GM12878 (cell line): ENCODE measurements around the gene ITPKB. TPM values are rescaled to one million over a fixed set of nuclear protein-coding genes. Genes with fewer than 3 reads are reported as not detected.

Experiments
- ATAC-seq: fragments of 200-7000 bp; cut with Tn5 transposase; 3 replicates; pipeline ENCODE4 v1.9.1; 2020; ENCODE audit warnings: mild to moderate bottlenecking, moderate library complexity
- BruUV-seq: library from RNA; stranded (reverse); fragments of 400-500 nt; replicated peaks from 2 replicates; lab custom pipeline; 2021; lab: Mats Ljungman, UMichigan
- CTCF ChIA-PET: fragments of 300-600 bp; sonication (Branson Sonifier 250); formaldehyde crosslinking; extraction: SDS; loops from one replicate; lab custom pipeline; 2021; ENCODE audit warnings: inconsistent platforms; lab: Yijun Ruan, JAX
- POLR2A ChIA-PET: fragments of 350-600 bp; formaldehyde crosslinking; extraction: SDS; loops from one replicate; lab custom pipeline; 2021; ENCODE audit warnings: inconsistent platforms; lab: Charles Lee
- RAD21 ChIA-PET: fragments of 300-600 bp; sonication (Branson Sonifier 250); formaldehyde crosslinking; loops from one replicate; lab custom pipeline; 2023; ENCODE audit warnings: antibody characterized with exemption; ENCODE audit not compliant: unreplicated experiment; lab: Charles Lee
- SMC1A ChIA-PET: fragments of 300-600 bp; sonication (Branson Sonifier 250); formaldehyde crosslinking; loops from one replicate; lab custom pipeline; 2023; ENCODE audit not compliant: unreplicated experiment, uncharacterized antibody; lab: Charles Lee
- DNase-seq: peaks from one replicate; pipeline ENCODE4 v3.0.0-alpha.2; 2011; ENCODE audit warnings: low read depth, low spot score
- FAIRE-seq: peaks from 3 replicates; lab custom pipeline; 2011; peaks lifted over from hg19 to GRCh38; lab: Jason Lieb, UNC
- H2AFZ ChIP-seq: 2 replicates; pipeline ENCODE4 v1.6.0; 2011; ENCODE audit warnings: low read depth, low read length, control low read depth; ENCODE audit not compliant: control insufficient read depth
- H3K27ac ChIP-seq: 2 replicates; pipeline ENCODE4 v1.5.1; 2011; ENCODE audit warnings: control low read depth; ENCODE audit not compliant: control insufficient read depth, insufficient read depth
- H3K27me3 ChIP-seq, 2 experiments: replicated peaks in 1 of 2; 2 replicates each; pipeline versions ENCODE4 v1.6.0 to v1.6.1; 2011; ENCODE audit warnings: low read length in 1 of 2; ENCODE audit not compliant: control insufficient read depth in 2 of 2, insufficient read depth in 2 of 2
- H3K36me3 ChIP-seq, 2 experiments: 2 replicates each; pipeline ENCODE4 v1.5.1; 2011; ENCODE audit warnings: low read length in 1 of 2; ENCODE audit not compliant: control insufficient read depth in 2 of 2, insufficient read depth in 2 of 2
- H3K4me1 ChIP-seq: 2 replicates; pipeline ENCODE4 v1.6.1; 2011; ENCODE audit warnings: mild to moderate bottlenecking, low read length, moderate library complexity, mixed read lengths; ENCODE audit not compliant: control insufficient read depth, insufficient read depth
- H3K4me2 ChIP-seq: 2 replicates; pipeline ENCODE4 v1.6.0; 2011; ENCODE audit warnings: control low read depth; ENCODE audit not compliant: control insufficient read depth, insufficient read depth
- H3K4me3 ChIP-seq: fragments of 200-600 bp; sonication (generic); 2 replicates; pipeline ENCODE4 v1.5.1; 2016
- H3K79me2 ChIP-seq: 2 replicates; pipeline ENCODE4 v1.6.0; 2011; ENCODE audit warnings: low read length; ENCODE audit not compliant: control insufficient read depth, insufficient read depth
- H3K9ac ChIP-seq: 2 replicates; pipeline ENCODE4 v1.8.0; 2011; ENCODE audit warnings: low read length, control low read depth, mixed read lengths; ENCODE audit not compliant: control insufficient read depth, insufficient read depth
- H3K9me3 ChIP-seq: replicated peaks from 3 replicates; pipeline ENCODE4 v1.5.1; 2011; ENCODE audit warnings: mild to moderate bottlenecking, low read length; ENCODE audit not compliant: control insufficient read depth, insufficient read depth
- H4K20me1 ChIP-seq: 2 replicates; pipeline ENCODE4 v1.6.0; 2011; ENCODE audit not compliant: control insufficient read depth, insufficient read depth
- ETV6 ChIP-seq, 2 experiments: fragments of 450-650 bp in 1 of 2; IDR thresholded peaks in 1 of 2; conservative IDR thresholded peaks in 1 of 2; 2 replicates each; pipeline ENCODE4 v1.6.1; 2014; ENCODE audit warnings: antibody characterized with exemption in 1 of 2, borderline replicate concordance in 1 of 2, low read depth in 1 of 2, mild to moderate bottlenecking in 1 of 2, moderate library complexity in 1 of 2
- KDM1A ChIP-seq: fragments of 200-600 bp; sonication (generic); IDR thresholded peaks from 2 replicates; pipeline ENCODE4 v1.6.1; 2016; ENCODE audit warnings: borderline replicate concordance
- RAD51 ChIP-seq: fragments of 450-650 bp; IDR thresholded peaks from 2 replicates; pipeline ENCODE4 v1.6.1; 2016; ENCODE audit warnings: moderate library complexity, mild to moderate bottlenecking, inconsistent platforms
- TCF3 ChIP-seq: IDR thresholded peaks from 2 replicates; pipeline ENCODE4 v1.6.1; 2012; ENCODE audit warnings: low read depth, mild to moderate bottlenecking, low read length, borderline replicate concordance; ENCODE audit not compliant: insufficient read depth
- ZNF274 ChIP-seq: IDR thresholded peaks from one replicate; pipeline ENCODE4 v1.8.0; 2011; ENCODE audit not compliant: insufficient read length, insufficient read depth
- WGBS: methylation state at CpG from one replicate; pipeline ENCODE4 v1.1.6; 2016; ENCODE audit warnings: low lambda C conversion rate; ENCODE audit not compliant: insufficient replicate concordance, insufficient coverage; ENCODE audit errors: missing lambda C conversion rate; 5-methylcytosine and 5-hydroxymethylcytosine counted together
- in situ Hi-C: fragments of 300-500 bp; cut with MboI; formaldehyde crosslinking; loops from 9 replicates; pipeline ENCODE4 v1.14.3; 2018; ENCODE audit warnings: mixed read lengths
- intact Hi-C: fragments of 100-400 bp; cut with micrococcal nuclease; formaldehyde crosslinking; loops from one replicate; pipeline ENCODE4 v1.14.2; 2022; ENCODE audit not compliant: unreplicated experiment
- polyA plus RNA-seq, 11 experiments: library from polyadenylated mRNA; depleted of rRNA in 4 of 11; unstranded in 6 of 11; stranded (reverse) in 5 of 11; fragments of >200 nt; fragmentation: Nextera tagmentation in 4 of 11; fragmentation: Illumina TruSeq in 1 of 11; extraction: Ambion mirVana in 4 of 11; extraction: Trizol in 1 of 11; gene quantifications; 1 replicate in 1 of 11; 2 replicates in 10 of 11; pipeline versions ENCODE4 v1.2.1 to v1.2.3, GENCODE V29; 2011 to 2016; ENCODE audit warnings: inconsistent platforms in 2 of 11, missing spikeins in 2 of 11, low read depth in 1 of 11
- total RNA-seq, 4 experiments: library from RNA; depleted of rRNA in 3 of 4; stranded (reverse); fragments of >200 nt in 3 of 4; fragmentation: Illumina TruSeq in 1 of 4; extraction: Trizol in 1 of 4; gene quantifications; 2 replicates each; pipeline versions ENCODE4 v1.2.1 to v1.2.3, GENCODE V29; 2013 to 2021
- TF ChIP-seq, protein P1 (sequence below): IDR thresholded peaks from 2 replicates; pipeline ENCODE4 v1.6.1; 2011; ENCODE audit warnings: borderline replicate concordance, low read depth, mild to moderate bottlenecking, moderate library complexity, mixed read lengths, low read length; ENCODE audit not compliant: insufficient read depth; ENCODE audit errors: extremely low read length
- TF ChIP-seq, protein P2 (sequence below): fragments of 450-650 bp; formaldehyde crosslinking; IDR thresholded peaks from 2 replicates; pipeline ENCODE4 v1.5.0; 2022; ENCODE audit warnings: mild to moderate bottlenecking, missing genetic modification characterization
- TF ChIP-seq, protein P3 (sequence below): fragments of 450-650 bp; IDR thresholded peaks from 2 replicates; pipeline ENCODE4 v1.6.1; 2017; ENCODE audit warnings: mild to moderate bottlenecking, low read depth, inconsistent platforms; ENCODE audit not compliant: poor library complexity, severe bottlenecking

Gene ITPKB
- total and polyA plus RNA-seq, 10 of the 15 experiments (the other 5 are each of a cell fraction or from before 2014, with no cell fraction given), result 1.3 to 38.7 (median 12.9) TPM

DNA sequence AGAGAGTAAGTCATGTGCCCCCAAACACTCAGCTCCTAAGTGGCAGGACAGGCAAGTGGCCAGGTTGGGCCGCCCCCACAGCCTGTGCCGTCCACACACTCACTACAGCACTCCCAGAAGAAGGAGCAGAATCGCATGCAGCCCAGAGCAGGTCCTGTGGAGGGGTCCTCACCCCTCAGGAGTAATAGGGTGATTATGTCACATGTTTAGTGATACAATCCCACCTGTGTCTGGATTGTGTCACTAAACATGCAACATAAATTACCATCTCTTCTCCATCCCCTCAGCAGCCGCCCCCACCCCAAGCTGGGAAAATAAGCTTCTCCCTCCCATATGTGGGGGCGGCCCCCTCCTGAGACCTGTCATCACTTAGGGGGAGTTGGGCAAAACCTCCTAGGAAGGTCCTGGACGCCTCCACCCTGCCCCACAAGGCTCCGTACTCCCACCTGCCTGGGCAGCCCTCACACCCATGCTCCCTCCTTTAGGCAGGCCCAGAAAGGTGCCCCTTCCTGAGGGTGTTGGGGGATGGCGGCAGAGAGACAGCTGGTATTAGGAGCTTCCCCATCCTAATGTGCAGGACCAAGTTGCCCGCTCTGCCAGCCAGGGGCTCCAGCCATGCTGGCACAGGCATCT is 133.6 kb downstream of the ITPKB start (continued):
- TF ChIP-seq, protein P1, sequence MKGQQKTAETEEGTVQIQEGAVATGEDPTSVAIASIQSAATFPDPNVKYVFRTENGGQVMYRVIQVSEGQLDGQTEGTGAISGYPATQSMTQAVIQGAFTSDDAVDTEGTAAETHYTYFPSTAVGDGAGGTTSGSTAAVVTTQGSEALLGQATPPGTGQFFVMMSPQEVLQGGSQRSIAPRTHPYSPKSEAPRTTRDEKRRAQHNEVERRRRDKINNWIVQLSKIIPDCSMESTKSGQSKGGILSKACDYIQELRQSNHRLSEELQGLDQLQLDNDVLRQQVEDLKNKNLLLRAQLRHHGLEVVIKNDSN, result no peak
- no peak for TF ChIP-seq RAD51

DNA sequence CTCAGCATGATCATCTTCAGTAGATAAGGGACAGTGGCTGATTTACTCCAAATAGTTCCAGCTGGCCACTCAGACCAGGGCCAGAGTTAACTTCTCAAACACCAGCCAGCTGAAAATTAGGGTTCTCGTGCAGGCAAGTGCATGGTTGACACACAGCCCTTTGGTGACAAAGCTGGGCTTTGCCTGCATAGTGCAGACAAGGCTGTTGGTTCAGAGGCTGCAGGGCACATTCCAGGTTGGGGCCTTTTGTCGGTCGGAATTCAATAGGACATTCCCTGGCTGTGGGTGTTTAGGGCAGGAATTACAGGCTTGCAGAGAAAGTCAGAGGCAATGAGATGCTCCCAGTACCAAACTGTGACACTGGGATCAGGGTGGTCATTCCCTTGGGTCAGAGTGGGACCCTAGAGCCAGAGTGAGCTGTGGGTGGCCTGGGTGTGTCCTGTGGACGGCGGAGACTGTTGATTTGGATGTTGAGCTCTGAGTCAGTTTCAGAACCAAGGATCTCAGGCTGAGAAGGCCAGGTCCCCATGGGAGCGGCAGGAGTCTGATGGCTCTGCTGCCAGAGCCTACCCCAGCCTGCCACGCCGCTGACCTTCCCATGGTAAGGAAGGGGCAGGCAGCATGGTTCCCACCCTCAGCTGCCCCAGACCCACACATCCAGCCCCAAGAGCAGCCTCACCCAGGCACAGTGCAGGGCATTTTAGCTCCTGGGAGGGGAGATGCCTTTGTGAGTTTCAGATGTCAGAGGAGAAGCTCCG is 134.3 kb downstream of the ITPKB start:
- WGBS, result 64% methylated on average over 9 of the region's 9 CpGs
- DNase-seq (no peak), FAIRE-seq (no peak), ATAC-seq (no peak)
- Histone ChIP-seq H3K36me3 (no peaks in the 10 kb centered on the region), H2AFZ (no peak overlapping the region), H3K4me2 (no peak overlapping the region), H3K9ac (no peak overlapping the region), H3K27ac (no peak overlapping the region), H3K4me3 (no peak overlapping the region), H3K79me2 (no peaks in the 10 kb centered on the region), H3K4me1 (no peaks in the 10 kb centered on the region), H4K20me1 (no peaks in the 10 kb centered on the region; the same call in 1 of the 2 replicates), H3K9me3 (no peaks in the 10 kb centered on the region), H3K27me3 (peaks cover 0 to 4% of the 10 kb centered on the region in 2 experiments)
- SMC1A ChIA-PET, result interaction anchor here (1.0 to 1.2 kb wide), 2 partner anchors 11 to 22 kb away, joined by 3 to 4 read pairs; no protein-coding TSS in a partner anchor
- in situ Hi-C loops (no loop called here), intact Hi-C loops (loop anchor here (5.0 to 10.0 kb wide), 2 partner anchors 57 to 480 kb away; partner anchors contain the start of gene STUM)
- CTCF ChIA-PET, result interaction anchor here (0.6 to 1.2 kb wide), 3 partner anchors 60 to 479 kb away, joined by 3 to 4 read pairs (median 3); no protein-coding TSS in a partner anchor
- BruUV-seq, result no TSS peak
- RAD21 ChIA-PET, result interaction anchor here (1.3 kb wide), 1 partner anchor 58 kb away, joined by 3 read pairs; no protein-coding TSS in a partner anchor
- POLR2A ChIA-PET, result no interaction called here
- no peak for TF ChIP-seq TCF3
- TF ChIP-seq, protein P2, sequence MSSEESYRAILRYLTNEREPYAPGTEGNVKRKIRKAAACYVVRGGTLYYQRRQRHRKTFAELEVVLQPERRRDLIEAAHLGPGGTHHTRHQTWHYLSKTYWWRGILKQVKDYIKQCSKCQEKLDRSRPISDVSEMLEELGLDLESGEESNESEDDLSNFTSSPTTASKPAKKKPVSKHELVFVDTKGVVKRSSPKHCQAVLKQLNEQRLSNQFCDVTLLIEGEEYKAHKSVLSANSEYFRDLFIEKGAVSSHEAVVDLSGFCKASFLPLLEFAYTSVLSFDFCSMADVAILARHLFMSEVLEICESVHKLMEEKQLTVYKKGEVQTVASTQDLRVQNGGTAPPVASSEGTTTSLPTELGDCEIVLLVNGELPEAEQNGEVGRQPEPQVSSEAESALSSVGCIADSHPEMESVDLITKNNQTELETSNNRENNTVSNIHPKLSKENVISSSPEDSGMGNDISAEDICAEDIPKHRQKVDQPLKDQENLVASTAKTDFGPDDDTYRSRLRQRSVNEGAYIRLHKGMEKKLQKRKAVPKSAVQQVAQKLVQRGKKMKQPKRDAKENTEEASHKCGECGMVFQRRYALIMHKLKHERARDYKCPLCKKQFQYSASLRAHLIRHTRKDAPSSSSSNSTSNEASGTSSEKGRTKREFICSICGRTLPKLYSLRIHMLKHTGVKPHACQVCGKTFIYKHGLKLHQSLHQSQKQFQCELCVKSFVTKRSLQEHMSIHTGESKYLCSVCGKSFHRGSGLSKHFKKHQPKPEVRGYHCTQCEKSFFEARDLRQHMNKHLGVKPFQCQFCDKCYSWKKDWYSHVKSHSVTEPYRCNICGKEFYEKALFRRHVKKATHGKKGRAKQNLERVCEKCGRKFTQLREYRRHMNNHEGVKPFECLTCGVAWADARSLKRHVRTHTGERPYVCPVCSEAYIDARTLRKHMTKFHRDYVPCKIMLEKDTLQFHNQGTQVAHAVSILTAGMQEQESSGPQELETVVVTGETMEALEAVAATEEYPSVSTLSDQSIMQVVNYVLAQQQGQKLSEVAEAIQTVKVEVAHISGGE (CRISPR knock-in tag), result no peak
- TF ChIP-seq ZNF274, result no peak
- TF ChIP-seq KDM1A, result no peak
- TF ChIP-seq, protein P3, sequence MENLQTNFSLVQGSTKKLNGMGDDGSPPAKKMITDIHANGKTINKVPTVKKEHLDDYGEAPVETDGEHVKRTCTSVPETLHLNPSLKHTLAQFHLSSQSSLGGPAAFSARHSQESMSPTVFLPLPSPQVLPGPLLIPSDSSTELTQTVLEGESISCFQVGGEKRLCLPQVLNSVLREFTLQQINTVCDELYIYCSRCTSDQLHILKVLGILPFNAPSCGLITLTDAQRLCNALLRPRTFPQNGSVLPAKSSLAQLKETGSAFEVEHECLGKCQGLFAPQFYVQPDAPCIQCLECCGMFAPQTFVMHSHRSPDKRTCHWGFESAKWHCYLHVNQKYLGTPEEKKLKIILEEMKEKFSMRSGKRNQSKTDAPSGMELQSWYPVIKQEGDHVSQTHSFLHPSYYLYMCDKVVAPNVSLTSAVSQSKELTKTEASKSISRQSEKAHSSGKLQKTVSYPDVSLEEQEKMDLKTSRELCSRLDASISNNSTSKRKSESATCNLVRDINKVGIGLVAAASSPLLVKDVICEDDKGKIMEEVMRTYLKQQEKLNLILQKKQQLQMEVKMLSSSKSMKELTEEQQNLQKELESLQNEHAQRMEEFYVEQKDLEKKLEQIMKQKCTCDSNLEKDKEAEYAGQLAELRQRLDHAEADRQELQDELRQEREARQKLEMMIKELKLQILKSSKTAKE, result no peak
- TF ChIP-seq ETV6 (conservative IDR thresholded peaks at IDR 0.05 in 1 of 2, IDR thresholded peaks at IDR 0.05 in 1 of 2; ENCODE audit: borderline replicate concordance in 1 of 2, low read depth in 1 of 2), result no peak
